Measurements from ENCODE around the gene UNC5B.

The UNC5B gene

GRCh38 chr10:71338728-71339495, 126.5 kb downstream of the UNC5B start:
- no peak overlapping the region for H3K4me3 ChIP-seq
- no peak overlapping the region for H3K27ac ChIP-seq
- TF ChIP-seq CTCF (IDR thresholded peaks at IDR 0.05): no peak
- no peak for DNase-seq (ENCODE audit: low spot score)

- no peak for TF ChIP-seq CTCF (IDR thresholded peaks at IDR 0.05)
- no peak overlapping the region for H3K4me3 ChIP-seq
- no peak overlapping the region for H3K27ac ChIP-seq
- no peak for DNase-seq (ENCODE audit: low spot score)
Observed at GRCh38 chr10:71339796-71340589, 127.6 kb downstream of the UNC5B start.

GRCh38 chr10:71342573-71343391, 130.4 kb downstream of the UNC5B start:
- no peak overlapping the region for H3K27ac ChIP-seq
- H3K4me3 ChIP-seq: no peak overlapping the region
- TF ChIP-seq CTCF (IDR thresholded peaks at IDR 0.05): no peak
- DNase-seq (ENCODE audit: low spot score): no peak

GRCh38 chr10:71343392-71343773, 131.0 kb downstream of the UNC5B start:
- no peak for DNase-seq (ENCODE audit: low spot score)
- TF ChIP-seq CTCF (IDR thresholded peaks at IDR 0.05): no peak
- Histone ChIP-seq H3K4me3 (no peak overlapping the region), H3K27ac (no peak overlapping the region)

GRCh38 chr10:71344154-71344925, 132.0 kb downstream of the UNC5B start:
- Histone ChIP-seq H3K27ac (no peak overlapping the region), H3K4me3 (no peak overlapping the region)
- TF ChIP-seq CTCF (IDR thresholded peaks at IDR 0.05): no peak
- no peak for DNase-seq (ENCODE audit: low spot score)

- TF ChIP-seq CTCF (IDR thresholded peaks at IDR 0.05): no peak
- no peak for DNase-seq (ENCODE audit: low spot score)
- no peak overlapping the region for H3K4me3 ChIP-seq
- H3K27ac ChIP-seq: no peak overlapping the region
Observed at GRCh38 chr10:71344993-71345480, 132.7 kb downstream of the UNC5B start.
